BJ (cell line): ENCODE measurements around the gene RAB8B. TPM values are rescaled to one million over a fixed set of nuclear protein-coding genes. Genes with fewer than 3 reads are reported as not detected.

Source experiments
- CTCF ChIA-PET: fragments of 350-600 bp; formaldehyde crosslinking; extraction: SDS; loops from one replicate; lab custom pipeline; 2021; ENCODE audit warnings: antibody characterized with exemption, inconsistent platforms; lab: Yijun Ruan, JAX
- POLR2A ChIA-PET: fragments of 300-600 bp; sonication (Branson Sonifier 250); formaldehyde crosslinking; extraction: SDS; loops from one replicate; lab custom pipeline; 2021; ENCODE audit warnings: antibody characterized with exemption; lab: Charles Lee
- DNase-seq: peaks from one replicate; pipeline ENCODE4 v3.0.0-alpha.2; 2011; ENCODE audit warnings: low read depth
- H3K27me3 ChIP-seq: 2 replicates; pipeline ENCODE4 v1.6.0; 2011; ENCODE audit warnings: low read length; ENCODE audit not compliant: control insufficient read depth, insufficient read depth
- H3K36me3 ChIP-seq: 2 replicates; pipeline ENCODE4 v1.5.1; 2011; ENCODE audit warnings: low read length; ENCODE audit not compliant: control insufficient read depth, insufficient read depth
- H3K4me3 ChIP-seq: 2 replicates; pipeline ENCODE4 v1.5.1; 2011; ENCODE audit warnings: low read depth, mild to moderate bottlenecking, control low read depth, low read length
- polyA plus RNA-seq: library from polyadenylated mRNA; depleted of rRNA; stranded (reverse); fragments of >200 nt; gene quantifications from 2 replicates; pipeline ENCODE4 v1.2.3, GENCODE V29; 2011
- TF ChIP-seq, protein P1 (sequence below): IDR thresholded peaks from 2 replicates; pipeline ENCODE4 v1.5.1; 2011; ENCODE audit warnings: low read depth, mild to moderate bottlenecking, control low read depth, inconsistent platforms, low read length, moderate library complexity; ENCODE audit not compliant: insufficient read depth

Gene RAB8B
- polyA plus RNA-seq, 1 experiment: 16.4 TPM

DNA sequence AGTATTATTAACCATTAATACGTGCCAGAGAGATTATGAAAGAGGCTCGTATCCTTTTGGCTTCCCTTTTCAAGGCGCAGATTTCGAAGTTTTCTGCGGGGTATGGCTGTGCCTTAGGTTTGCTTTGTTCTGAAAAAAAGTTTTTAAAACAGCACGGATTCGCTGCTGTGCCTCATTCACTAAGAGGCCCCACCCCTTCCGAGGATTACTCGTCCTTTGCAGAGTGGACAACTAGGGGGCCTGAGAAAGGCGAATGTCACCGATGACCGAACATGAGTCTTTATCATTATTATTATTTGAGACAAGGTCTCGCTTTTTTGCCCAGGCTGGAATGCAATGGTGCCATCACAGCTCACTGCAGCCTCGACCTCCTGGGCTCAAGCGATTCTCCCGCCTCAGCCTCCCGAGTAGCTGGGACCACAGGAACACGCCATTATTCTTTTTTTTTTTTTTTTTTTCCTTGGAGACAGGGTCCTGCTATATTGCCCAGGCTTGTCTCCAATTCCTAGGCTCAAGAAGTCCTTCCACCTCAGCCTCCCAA is 31.4 kb upstream of the RAB8B start:
- ChIA-PET CTCF (interaction anchor here (1.4 to 1.6 kb wide), 2 partner anchors 17 to 63 kb away, joined by 3 to 4 read pairs; no protein-coding TSS in a partner anchor), POLR2A (interaction anchor here (1.0 kb wide), 1 partner anchor 55 kb away, joined by 3 read pairs; no protein-coding TSS in a partner anchor)
- TF ChIP-seq, protein P1, sequence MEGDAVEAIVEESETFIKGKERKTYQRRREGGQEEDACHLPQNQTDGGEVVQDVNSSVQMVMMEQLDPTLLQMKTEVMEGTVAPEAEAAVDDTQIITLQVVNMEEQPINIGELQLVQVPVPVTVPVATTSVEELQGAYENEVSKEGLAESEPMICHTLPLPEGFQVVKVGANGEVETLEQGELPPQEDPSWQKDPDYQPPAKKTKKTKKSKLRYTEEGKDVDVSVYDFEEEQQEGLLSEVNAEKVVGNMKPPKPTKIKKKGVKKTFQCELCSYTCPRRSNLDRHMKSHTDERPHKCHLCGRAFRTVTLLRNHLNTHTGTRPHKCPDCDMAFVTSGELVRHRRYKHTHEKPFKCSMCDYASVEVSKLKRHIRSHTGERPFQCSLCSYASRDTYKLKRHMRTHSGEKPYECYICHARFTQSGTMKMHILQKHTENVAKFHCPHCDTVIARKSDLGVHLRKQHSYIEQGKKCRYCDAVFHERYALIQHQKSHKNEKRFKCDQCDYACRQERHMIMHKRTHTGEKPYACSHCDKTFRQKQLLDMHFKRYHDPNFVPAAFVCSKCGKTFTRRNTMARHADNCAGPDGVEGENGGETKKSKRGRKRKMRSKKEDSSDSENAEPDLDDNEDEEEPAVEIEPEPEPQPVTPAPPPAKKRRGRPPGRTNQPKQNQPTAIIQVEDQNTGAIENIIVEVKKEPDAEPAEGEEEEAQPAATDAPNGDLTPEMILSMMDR: peak; percentile 42
- H3K36me3 ChIP-seq: peaks cover 2% of the 10 kb centered on the region
- H3K4me3 ChIP-seq: peak overlapping the region; percentile 66
- peak; percentile 40 for DNase-seq
- H3K27me3 ChIP-seq: no peaks in the 10 kb centered on the region

DNA sequence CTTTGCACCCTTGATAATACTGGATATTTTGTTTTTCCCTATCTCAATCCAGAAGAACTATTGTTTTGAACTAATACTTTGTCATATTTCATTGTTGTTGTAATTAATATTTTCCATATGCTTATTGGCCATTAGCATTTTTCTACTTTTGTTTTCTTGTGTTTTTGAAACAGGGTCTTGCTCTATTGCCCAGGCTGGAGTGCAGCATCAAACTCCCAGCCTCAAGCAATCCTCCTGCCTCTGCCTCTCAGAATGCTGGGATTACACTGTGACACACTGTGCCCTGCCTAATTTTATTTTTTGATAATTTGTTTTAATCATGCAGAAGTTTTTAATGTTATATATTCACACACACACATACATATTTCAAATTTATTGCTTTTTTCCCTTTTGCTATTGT is 28.8 kb upstream of the RAB8B start:
- POLR2A ChIA-PET: no interaction called here
- no peak overlapping the region for H3K4me3 ChIP-seq
- DNase-seq: no peak
- H3K27me3 ChIP-seq: no peaks in the 10 kb centered on the region
- no peaks in the 10 kb centered on the region for H3K36me3 ChIP-seq
- CTCF ChIA-PET: no interaction called here
- TF ChIP-seq, protein P1: no peak

DNA sequence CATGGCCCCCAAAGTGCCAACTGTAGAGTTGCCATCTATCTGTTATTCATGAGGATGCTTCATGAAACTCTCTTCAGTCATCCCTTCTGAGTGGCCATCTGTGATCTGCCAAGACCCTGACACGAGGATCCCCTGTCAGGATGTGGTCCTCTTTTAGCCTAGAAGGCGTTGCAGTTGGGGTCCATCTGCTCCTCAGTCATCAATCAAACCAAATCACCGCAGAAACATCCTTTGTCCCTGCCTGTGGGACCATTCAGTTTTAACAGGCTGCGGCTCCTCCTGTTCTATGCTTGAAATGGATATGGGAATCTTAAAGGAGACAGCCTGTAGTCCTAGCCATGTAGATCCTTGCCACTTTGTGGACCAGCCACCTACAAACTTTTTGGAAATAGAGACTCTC is 26.2 kb upstream of the RAB8B start:
- H3K36me3 ChIP-seq: no peaks in the 10 kb centered on the region
- ChIA-PET POLR2A (no interaction called here), CTCF (no interaction called here)
- no peak overlapping the region for H3K4me3 ChIP-seq
- no peak for DNase-seq
- no peaks in the 10 kb centered on the region for H3K27me3 ChIP-seq
- TF ChIP-seq, protein P1: no peak

DNA sequence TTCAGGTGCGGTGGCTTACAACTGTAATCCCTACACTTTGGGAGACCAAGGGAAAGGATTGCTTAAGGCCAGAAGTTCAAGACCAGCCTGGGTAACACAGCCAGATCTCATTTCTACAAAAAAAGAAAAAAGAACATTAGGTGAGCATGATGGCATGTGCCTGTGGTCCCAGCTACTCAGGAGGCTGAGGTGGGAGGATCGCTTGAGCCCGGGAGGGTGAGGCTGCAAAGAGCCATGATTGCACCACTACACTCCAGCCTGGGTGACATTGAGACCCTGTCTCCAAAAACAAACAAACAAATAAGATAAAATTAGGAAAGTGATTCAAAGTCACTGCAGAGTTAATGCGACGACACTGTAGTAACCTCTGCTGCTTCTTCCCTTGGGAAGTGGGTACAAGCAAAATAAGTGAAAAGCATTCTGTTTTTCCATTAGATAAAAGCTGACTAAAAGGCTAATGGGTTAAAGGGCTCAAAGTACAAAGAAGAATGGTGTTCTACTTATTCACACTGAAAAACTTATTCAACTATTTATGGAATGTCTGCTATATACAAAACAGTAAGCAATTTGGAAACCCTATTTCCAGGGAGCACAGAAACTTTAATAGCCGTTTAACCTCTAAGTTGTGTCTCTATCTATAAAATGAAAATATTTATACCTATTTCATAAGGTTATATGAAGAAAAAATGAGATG is 24.1 kb upstream of the RAB8B start:
- no peak overlapping the region for H3K4me3 ChIP-seq
- TF ChIP-seq, protein P1: no peak
- H3K36me3 ChIP-seq: no peaks in the 10 kb centered on the region
- no peaks in the 10 kb centered on the region for H3K27me3 ChIP-seq
- ChIA-PET POLR2A (no interaction called here), CTCF (interaction anchor here (0.9 to 1.0 kb wide), 2 partner anchors 9 to 27 kb away, joined by 3 read pairs; no protein-coding TSS in a partner anchor)
- DNase-seq: no peak

DNA sequence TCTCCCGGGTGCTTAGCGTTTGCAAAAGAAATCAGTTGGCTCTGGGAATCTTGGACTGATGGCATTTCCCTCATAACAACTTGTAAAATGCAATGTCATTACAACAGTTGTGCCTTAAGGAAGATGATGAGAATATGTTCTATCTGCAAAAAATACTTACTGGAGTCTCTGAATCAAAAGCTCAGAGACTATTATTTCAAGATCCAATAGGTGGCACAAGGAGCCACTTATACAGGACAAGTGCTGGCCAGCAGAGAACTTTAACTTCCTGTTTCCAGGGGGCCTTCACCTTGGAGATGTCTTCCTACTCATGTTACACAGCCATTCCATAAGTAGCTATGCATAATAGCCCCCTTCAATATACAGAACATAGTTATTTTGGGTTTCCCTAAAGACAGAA is 23.2 kb upstream of the RAB8B start:
- CTCF ChIA-PET: interaction anchor here (0.6 to 1.2 kb wide), 6 partner anchors 8 to 113 kb away, joined by 3 to 4 read pairs (median 3); no protein-coding TSS in a partner anchor
- no peaks in the 10 kb centered on the region for H3K27me3 ChIP-seq
- no peak overlapping the region for H3K4me3 ChIP-seq
- no peaks in the 10 kb centered on the region for H3K36me3 ChIP-seq
- TF ChIP-seq, protein P1: no peak
- POLR2A ChIA-PET: interaction anchor here (0.5 kb wide), 1 partner anchor 1869 kb away, joined by 3 read pairs; no protein-coding TSS in a partner anchor
- no peak for DNase-seq
